Epithelial cell of prostate (primary cell): Measurements from ENCODE around the gene TACR1.
"Not testable (repeated sequence)": the region's sequence is repeated elsewhere in the genome, so short reads cannot be mapped to it uniquely, and the experiment has no call there.

Experiments used
- DNase-seq: peaks from one replicate; pipeline ENCODE4 v3.0.0-alpha.2; 2011; ENCODE audit warnings: low read depth, low spot score
- H3K27ac ChIP-seq: fragments of 450-650 bp; 2 replicates; pipeline ENCODE4 v1.5.1; 2017; ENCODE audit warnings: mild to moderate bottlenecking

TACR1 gene

DNA sequence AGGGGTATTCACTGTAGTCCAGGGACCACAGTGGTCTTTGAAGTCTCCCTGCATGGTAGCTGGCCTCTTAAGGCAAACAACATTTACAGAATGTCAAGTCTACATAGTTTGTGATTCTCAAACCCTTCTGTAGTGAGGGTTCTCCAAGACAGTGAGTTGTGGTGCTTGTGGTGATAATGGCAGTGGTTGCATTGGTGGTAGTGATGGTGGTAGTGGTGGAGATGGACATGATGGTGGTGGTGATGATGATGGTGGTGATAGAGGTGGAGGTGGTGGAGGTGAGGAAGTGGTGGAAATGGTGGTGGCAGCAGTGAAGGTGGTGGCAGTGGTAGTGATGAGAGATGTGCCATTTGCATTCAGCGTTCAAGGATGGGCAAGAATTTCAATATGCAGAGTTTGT, 104.9 kb downstream of the TACR1 start:
- DNase-seq: no peak
- no peak overlapping the region for H3K27ac ChIP-seq

DNA sequence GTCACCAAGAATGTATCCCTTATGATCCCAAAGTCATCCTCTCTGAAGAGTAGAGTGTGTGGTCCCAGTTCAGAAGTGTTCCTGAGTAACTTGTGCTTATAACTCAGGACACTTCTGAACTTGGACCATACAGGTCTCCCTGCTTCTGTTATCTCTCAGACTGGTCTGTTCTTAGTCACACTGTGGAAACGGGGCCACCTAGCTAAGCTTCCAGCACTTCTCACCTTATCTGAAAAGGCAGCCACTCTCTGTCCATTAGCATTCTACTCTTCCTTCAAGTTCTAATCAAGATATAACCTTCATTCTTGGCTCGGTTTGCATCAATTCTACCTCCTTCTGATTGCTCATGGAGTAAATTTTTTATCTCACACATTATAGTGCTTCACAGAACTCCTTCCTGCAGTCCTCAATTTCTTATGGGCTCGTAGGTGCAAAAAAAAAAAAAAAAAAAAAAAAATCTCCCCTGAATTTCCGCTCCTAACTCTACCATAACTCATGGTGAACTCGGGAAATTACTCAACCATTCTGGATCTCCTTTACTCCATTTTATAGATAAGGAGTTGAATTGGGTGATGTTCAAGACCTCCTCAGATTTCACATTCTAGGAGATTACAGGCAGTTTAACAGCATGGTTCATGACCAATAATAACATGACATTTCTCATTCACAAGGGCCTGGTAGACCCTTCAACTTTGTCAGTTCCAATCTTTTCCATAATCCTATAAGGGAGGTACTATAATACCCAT, 108.4 kb downstream of the TACR1 start:
- no peak overlapping the region for H3K27ac ChIP-seq
- no peak for DNase-seq

- no peak overlapping the region for H3K27ac ChIP-seq
- DNase-seq: no peak
These were observed 109.8 kb downstream of the TACR1 start for GRCh38 chr2:75089471-75089870.

- H3K27ac ChIP-seq: no peak overlapping the region
- DNase-seq: no peak
These were observed 110.5 kb downstream of the TACR1 start for GRCh38 chr2:75088791-75089190.

DNA sequence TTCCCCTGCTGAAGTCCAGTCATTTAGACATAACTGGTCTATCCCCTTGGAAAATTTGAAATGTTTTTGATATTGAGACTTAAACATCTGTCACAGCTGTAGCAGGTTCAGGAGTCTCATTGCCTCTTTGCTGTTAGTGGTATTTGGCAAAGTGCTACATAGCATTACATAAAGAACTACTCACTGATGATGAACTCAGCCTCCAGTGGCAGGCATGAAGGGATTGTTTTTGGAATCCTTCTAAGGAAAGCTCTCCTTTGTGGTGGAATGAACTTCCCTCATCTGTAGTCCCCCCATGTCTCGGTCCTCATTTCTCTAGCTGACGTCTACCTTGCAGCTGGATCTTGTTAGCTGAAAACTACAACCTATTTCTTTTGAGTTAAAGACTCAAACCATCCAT, 111.6 kb downstream of the TACR1 start:
- DNase-seq: no peak

GRCh38 chr2:75079575-75079974, 119.7 kb downstream of the TACR1 start:
- no peak for DNase-seq
- H3K27ac ChIP-seq: no peak overlapping the region

More for the DNA sequence above, 111.6 kb downstream of the TACR1 start:
- H3K27ac ChIP-seq: no peak overlapping the region

DNA sequence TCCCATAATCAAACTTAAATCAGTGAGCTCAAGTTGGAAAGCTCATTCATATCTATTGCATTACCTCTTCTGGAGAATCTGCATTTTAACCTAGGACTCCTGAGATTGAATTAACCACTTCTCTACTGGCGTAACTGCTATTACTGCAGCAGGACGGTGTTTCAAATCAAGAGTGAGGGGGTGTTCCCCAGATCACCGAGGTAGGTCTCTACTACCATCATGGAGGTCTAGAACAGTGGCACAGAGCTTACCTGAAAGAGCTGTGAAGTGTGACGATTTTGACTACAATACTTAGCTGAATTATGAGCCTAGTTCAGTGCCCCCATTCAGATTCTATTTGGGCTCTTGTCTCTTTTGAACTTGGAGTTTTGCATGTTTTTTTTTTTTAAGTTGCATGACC, 121.4 kb downstream of the TACR1 start:
- DNase-seq: no peak
- H3K27ac ChIP-seq: no peak overlapping the region

DNA sequence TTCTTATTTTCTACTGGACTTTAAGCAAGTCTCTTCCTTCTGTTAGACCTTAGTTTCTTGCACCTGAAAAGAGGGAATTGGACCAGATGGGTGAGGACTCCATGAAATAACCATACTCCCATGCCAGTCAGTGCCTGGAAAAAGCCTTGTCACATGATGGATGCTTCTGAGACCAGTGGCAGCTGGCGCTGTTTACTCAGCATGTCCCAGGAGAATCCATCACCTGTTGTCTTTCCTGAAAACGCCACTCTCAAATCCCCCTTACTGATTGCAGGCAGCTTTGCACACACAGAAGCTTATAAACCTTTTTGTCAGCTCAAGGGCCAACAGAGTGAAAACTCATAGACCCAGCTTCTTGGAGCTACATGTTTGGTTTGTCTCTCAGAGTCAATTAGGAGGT, 123.2 kb downstream of the TACR1 start:
- no peak for DNase-seq
- no peak overlapping the region for H3K27ac ChIP-seq

DNA sequence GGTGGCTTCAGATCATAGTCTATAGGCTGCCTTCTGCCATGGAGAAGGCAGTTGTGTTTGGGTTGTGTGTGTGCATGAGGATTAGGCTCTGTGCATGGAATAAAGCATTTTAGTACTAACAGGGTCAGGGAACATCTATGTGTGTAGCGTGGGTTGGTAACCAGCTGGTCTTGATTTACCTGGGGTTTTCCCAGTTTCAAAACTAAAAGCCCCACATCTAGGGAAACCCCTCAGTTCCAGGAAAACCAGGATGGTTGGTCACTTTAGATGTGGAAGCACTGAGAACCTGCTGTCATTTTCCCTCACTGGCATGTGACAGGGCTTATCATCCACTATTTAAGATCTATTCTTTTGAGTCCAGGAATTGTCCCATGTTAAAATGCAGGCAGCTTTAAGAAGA, 124.6 kb downstream of the TACR1 start:
- no peak overlapping the region for H3K27ac ChIP-seq
- DNase-seq: no peak

GRCh38 chr2:75074228-75074627, 125.1 kb downstream of the TACR1 start:
- DNase-seq: no peak
- H3K27ac ChIP-seq: no peak overlapping the region

DNA sequence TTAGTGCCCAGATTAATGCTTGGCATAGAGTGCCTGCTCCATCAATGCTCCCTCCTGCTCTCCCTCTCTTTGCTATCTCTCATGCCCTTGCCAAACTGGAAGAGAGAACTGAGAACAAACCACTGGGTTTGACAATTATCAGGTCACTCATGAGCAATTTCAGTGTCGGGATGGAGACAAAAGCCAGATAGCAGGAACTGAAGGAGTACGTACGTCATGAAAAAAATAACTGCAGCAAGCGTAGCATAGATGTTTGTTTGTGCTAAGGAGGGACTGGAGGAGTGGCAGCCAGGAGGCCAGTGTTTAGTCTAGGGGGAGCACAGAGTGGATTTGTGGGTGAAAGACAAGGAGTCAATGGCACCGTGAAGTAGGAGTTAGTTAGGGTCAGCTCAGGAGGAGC, 127.6 kb downstream of the TACR1 start:
- no peak for DNase-seq

DNA sequence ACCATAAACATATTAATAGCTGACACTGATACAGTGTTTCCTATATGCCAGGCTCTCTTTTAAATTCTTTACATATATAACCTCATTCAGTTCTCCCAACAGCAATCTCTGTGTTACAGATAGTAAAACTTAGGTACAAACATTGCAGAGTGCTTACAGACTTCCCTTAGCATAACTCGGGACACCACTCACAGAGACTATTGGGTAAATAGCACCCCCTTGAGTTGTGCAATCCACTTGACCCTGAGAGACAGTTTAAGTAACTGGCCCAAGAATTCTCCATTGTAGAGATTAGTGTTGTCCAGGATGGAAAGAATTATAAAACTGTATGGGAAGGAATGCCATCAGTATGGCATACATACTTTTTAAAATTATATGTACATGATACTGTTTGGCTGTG, 130.8 kb downstream of the TACR1 start:
- no peak for DNase-seq
- H3K27ac ChIP-seq: no peak overlapping the region

More for the DNA sequence above, 127.6 kb downstream of the TACR1 start:
- H3K27ac ChIP-seq: no peak overlapping the region

GRCh38 chr2:75067506-75067905, 131.8 kb downstream of the TACR1 start:
- DNase-seq: no peak
- no peak overlapping the region for H3K27ac ChIP-seq

DNA sequence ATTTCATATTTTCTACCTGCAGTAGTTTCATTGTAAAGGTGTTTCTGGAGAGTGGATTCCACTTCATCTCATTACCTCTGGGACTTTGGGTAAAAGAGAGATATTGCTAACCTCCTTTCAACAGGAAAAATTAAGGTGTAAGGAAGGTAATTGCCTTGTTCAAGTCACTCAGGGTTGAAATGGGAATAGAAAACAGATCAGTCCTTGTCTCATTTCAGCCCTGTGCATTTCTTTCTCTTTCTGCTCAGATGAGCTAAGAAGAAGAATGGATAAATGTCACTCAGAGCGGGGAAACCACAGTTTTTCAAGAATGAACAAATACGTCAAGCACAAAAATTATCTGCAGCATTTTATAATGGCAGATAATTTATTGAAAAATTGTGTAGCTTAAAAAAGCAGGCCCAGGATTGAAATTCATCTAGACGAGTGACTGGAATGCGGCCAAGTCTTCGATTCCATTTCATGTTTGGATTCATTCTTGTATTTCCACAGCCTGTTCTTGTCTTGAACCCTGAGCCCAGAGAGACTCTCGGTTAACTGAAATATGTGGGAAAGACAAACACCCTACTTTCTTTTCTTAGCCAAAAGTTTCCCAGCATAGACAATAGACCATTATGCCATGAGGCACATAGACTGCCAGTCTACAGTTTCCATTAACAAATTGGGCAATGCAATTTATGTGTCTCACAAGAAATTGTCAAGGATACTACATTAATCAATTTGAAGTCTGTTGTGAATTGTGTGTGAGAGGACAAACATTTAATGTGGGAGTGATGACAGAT, 133.0 kb downstream of the TACR1 start:
- no peak for DNase-seq
- H3K27ac ChIP-seq: no peak overlapping the region

DNA sequence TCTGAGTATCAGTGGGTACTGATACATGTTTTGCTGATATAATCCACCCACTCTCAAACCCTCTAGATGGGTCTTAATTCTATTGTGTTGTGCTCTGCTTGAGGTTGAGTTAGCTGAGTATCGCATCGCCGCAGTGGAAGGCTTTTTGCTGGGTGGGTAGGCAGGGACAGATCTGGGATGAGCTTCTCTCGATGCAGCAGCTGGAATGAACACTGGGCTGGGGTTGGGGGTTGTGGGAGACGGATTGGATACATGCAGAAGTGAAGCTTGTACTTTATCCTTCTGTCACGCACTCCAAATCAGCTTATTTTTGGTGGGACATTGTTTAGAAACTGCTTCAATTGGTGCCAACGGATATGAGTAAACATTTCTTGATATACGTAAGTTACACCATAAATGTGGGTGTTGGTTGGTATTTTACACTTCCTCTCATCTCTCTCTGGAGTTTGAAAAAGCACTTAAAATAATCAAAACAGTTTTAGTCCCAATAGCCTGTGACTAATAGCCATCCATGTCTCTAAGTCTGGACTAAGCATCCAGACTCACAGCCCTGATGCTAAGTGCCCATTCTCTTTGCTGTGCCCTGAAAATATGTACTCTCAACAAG, 133.8 kb downstream of the TACR1 start:
- H3K27ac ChIP-seq: no peak overlapping the region

GRCh38 chr2:75064691-75065396, 134.5 kb downstream of the TACR1 start:
- DNase-seq: no peak
- H3K27ac ChIP-seq: no peak overlapping the region

More for the DNA sequence above, 133.8 kb downstream of the TACR1 start:
- no peak for DNase-seq

GRCh38 chr2:75063906-75064305, 135.4 kb downstream of the TACR1 start:
- DNase-seq: no peak
- no peak overlapping the region for H3K27ac ChIP-seq

- no peak for DNase-seq
These were observed 140.9 kb downstream of the TACR1 start for GRCh38 chr2:75058427-75058826.

GRCh38 chr2:75057150-75057549, 142.2 kb downstream of the TACR1 start:
- not testable (repeated sequence) for DNase-seq, H3K27ac ChIP-seq

More at GRCh38 chr2:75058427-75058826, 140.9 kb downstream of the TACR1 start:
- no peak overlapping the region for H3K27ac ChIP-seq

GRCh38 chr2:75055820-75056675, 143.3 kb downstream of the TACR1 start:
- DNase-seq: no peak
- no peak overlapping the region for H3K27ac ChIP-seq
